Subcutaneous adipose tissue (tissue), 4 donors: Measurements from ENCODE around the gene MYEF2. TPM values are rescaled to one million over a fixed set of nuclear protein-coding genes. Genes with fewer than 3 reads are reported as not detected.

Experiments
- CTCF ChIP-seq: fragments of 450-650 bp; IDR thresholded peaks from one replicate; pipeline ENCODE4 v1.5.1; 2016; ENCODE audit warnings: low read depth, mild to moderate bottlenecking, control low read depth, antibody characterized with exemption, moderate library complexity
- total RNA-seq, 4 donors: library from RNA; depleted of rRNA; stranded (reverse); fragments of >200 nt; gene quantifications; one replicate each; pipeline ENCODE4 v1.1.0, GENCODE V29; 2016

MYEF2 gene
- total RNA-seq, 4 donors from 2014 or later: 5.5 to 14.1 (median 11.2) TPM

GRCh38 chr15:48177383-48177765, 721 bp downstream of the MYEF2 start:
- TF ChIP-seq CTCF: no peak

- no peak for TF ChIP-seq CTCF
These were observed 1.1 kb downstream of the MYEF2 start for GRCh38 chr15:48176957-48177356.

GRCh38 chr15:48176112-48176511, 2.0 kb downstream of the MYEF2 start:
- no peak for TF ChIP-seq CTCF

- no peak for TF ChIP-seq CTCF
These were observed 3.0 kb downstream of the MYEF2 start for GRCh38 chr15:48175126-48175525.

GRCh38 chr15:48170981-48171380, 7.1 kb downstream of the MYEF2 start:
- TF ChIP-seq CTCF: no peak

GRCh38 chr15:48168616-48169015, 9.5 kb downstream of the MYEF2 start:
- TF ChIP-seq CTCF: no peak

- no peak for TF ChIP-seq CTCF
These were observed 24.6 kb downstream of the MYEF2 start for GRCh38 chr15:48153526-48153925.
